Astrocyte (in vitro differentiated cells and primary cell): ENCODE measurements around the gene IRF9.

Experiments
- CTCF ChIP-seq: IDR thresholded peaks from 2 replicates; pipeline ENCODE4 v1.5.1; 2011; ENCODE audit warnings: low read depth, mild to moderate bottlenecking, inconsistent platforms, low read length, moderate library complexity; ENCODE audit not compliant: insufficient read depth
- EZH2 ChIP-seq: IDR thresholded peaks from 2 replicates; pipeline ENCODE4 v1.6.1; 2012; ENCODE audit warnings: mild to moderate bottlenecking, low read length, inconsistent platforms; ENCODE audit not compliant: insufficient read depth

- no peak for TF ChIP-seq CTCF
- no peak for TF ChIP-seq EZH2
Observed at GRCh38 chr14:24165785-24166184, 4.7 kb downstream of the IRF9 start.
